Suppressor macrophage (primary cell): ENCODE measurements around the gene OTOGL.
"Not testable (repeated sequence)": the region's sequence is repeated elsewhere in the genome, so short reads cannot be mapped to it uniquely, and the experiment has no call there.

ENCODE experiments used
- DNase-seq, 4 experiments: peaks; one replicate each; pipeline ENCODE4 v3.0.0-alpha.2; 2020 to 2022
- total RNA-seq, 17 experiments: gene quantifications; one replicate each; lab custom pipeline; 2026; ENCODE audit warnings: mixed read lengths in 6 of 17, inconsistent platforms in 3 of 17; lab: John Stamatoyannopoulos, UW

OTOGL gene
- 0 to 7.2 (median 0) reads per million in 17 experiments for total RNA-seq

DNA sequence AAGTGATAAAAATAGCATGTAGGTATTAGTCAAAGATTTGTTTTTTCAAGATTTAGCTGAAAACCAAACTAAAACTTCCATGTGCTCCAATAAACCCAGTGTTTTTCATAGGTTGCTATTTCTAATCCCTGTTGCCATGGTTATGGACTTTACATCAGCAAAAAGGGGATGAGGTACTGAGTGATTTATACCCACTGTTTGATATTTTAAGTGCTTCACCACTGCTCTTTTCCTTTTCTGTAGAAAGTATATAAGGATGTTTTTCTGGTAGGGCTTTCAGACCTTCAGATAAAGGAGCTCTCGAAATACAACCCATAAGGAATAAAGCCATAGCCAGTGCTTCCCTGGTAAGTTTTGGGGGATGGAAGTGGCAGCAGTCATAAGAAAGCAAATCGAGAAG, at the start of gene OTOGL:
TSS of gene OTOGL (plus strand) at position 279 of the 400 bp plus-strand sequence. CDS start 109,895 bp downstream, outside the sequence.
- no peak for DNase-seq

DNA sequence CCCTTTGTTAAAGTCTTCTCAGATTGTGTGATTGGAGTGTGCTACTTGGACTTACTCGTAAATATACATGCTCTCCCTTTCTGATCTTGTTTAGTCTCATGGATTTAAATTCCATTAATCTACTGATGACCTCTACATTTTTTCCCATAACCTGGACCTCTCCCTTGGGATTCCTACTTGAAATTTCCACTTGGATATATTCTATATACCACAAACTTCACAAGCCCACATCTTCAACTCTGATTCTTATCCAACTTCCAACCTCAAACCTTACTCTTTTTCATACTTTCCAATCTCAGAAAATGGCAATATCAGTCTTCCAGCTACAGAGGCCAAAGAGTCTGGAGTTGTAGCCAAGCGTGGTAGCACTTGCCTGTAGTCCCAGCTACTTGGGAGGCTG, 49.1 kb upstream of the OTOGL start:
- no peak for DNase-seq

DNA sequence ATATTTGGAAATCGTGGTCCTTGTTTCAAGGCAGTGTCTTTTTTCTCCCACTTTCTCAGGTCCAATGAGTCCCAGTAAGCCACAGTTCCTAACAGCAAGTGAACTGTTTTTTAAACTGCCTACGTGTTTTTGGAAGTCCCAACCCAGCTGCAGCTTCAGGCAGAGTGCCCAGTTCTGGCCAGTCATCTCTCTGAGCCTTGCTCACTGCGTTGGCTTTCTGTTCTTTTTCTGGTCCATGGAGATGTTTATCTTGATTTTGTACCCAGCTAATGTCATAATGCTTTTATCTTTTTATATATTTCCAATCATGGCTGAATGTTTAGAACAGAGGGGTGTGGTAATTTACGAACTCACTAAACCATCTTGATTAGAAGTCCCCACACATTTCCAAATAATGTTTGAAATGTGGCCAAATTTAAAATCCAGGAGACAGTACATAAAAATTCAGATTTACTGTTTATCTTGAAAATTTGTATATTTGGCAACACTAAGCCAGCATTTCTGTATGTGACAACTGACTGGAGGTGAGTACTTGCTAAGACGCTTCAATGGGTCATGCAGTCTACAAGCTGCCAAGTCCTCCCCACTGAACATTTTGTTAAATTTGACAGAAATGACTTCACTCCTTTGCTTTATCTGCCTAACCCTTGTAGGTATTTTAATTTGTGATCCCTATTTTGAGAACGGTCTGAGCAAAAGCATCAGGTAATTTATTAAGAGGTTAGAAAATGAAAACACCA, 46.1 kb upstream of the OTOGL start:
- DNase-seq = no peak

- DNase-seq = no peak
Observed at GRCh38 chr12:80056232-80056631, 43.1 kb upstream of the OTOGL start.

GRCh38 chr12:80056845-80057244, 42.5 kb upstream of the OTOGL start:
- no peak for DNase-seq

DNA sequence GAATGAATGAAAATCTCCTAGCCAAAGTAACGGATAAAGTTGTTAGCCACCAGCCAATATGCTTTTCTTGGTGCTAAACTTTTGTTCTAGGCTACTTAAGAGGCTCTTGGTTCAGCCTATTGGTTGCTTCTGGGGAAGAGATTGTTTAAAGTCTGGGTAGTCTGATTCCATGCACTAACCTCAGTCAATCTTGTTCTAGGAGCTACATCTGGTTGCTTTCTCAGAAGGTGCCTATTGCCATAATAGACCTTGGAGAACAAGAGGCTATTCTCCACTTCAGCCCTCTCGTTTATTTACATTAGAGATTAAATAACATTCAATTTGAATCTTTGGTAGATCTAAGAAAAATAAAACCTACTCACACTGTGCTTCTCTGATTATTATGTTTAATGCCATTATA, 40.8 kb upstream of the OTOGL start:
- DNase-seq = no peak

- DNase-seq = no peak
Observed at GRCh38 chr12:80059102-80059501, 40.2 kb upstream of the OTOGL start.

DNA sequence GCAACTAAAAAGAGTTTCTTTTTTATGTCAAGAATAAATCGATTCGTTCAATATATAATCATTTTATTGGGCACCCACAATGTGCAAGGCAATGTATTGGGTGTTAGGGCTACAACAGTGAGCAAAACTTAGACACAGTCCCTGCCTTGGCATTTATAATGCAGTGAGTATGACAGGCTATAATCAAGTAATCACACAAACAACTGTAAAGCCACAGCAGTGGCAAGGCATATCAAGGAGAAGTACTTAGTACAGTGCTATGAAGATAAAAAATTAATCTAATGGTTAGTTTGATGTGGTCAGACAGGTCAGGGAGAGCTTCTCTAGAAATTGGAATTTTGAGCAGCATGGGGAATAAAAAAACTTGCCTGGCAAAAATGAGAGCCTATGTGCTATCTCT, 39.5 kb upstream of the OTOGL start:
- no peak for DNase-seq

- DNase-seq = no peak
Observed at GRCh38 chr12:80064269-80064668, 35.1 kb upstream of the OTOGL start.

DNA sequence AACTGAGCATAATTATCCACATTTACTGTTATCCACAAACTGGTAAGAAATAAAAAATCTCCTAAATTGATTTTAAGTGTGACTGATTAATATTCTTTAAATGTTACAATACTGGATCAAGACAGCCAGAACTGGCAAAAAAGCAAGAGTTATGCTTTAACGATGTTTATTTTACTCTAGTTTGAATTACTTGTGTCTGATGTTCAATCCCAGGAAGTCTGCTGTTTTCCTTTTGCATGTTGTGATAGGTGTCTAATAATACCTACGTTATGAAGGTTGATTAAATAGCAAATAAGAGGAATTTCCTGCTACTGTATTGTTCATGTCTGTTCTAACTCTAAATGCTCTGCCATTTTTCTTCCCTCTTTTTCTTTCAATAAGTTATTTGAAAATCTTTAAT, 34.4 kb upstream of the OTOGL start:
- no peak for DNase-seq

DNA sequence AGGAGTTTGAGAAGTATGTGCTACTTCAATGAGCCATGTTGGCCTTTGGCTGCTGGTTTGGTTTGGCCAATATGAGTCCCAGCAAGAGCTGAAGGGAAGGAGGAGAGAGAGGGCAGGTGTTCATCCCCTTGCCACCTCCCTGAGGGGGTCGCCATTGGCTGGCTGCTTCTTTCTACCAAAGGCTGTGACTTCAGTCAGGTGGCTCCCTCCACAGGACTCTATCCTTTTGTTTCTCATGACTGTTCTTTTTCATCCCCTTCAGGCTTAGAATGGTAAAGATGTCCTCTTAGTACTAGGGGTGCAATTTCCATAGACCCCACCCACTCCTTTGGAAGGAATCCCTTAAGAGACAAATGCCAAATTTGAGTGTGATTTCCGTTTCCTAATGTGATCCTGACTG, 31.2 kb upstream of the OTOGL start:
- no peak for DNase-seq

- DNase-seq = not testable (repeated sequence)
Observed at GRCh38 chr12:80083892-80084614, 15.3 kb upstream of the OTOGL start.

DNA sequence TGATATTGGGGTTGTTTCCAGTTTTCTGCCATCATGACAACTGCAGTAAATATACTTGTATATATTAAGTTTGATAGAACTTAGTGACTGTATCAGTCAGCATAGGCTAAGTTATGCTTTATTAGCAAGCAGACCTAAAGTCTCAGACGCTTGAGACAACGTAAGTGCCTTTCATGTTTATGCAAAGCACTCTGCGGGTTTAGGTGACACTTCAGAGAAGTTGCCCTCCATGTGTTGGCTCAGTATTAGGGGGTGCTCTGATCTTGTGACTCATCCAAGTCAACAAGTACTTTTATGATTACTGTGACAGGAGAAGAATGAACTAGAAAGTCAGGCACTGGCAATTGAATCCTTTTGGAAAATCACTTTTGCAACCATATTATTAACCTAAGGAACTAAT, 13.3 kb upstream of the OTOGL start:
- no peak for DNase-seq

GRCh38 chr12:80087486-80088213, 11.7 kb upstream of the OTOGL start:
- no peak for DNase-seq

DNA sequence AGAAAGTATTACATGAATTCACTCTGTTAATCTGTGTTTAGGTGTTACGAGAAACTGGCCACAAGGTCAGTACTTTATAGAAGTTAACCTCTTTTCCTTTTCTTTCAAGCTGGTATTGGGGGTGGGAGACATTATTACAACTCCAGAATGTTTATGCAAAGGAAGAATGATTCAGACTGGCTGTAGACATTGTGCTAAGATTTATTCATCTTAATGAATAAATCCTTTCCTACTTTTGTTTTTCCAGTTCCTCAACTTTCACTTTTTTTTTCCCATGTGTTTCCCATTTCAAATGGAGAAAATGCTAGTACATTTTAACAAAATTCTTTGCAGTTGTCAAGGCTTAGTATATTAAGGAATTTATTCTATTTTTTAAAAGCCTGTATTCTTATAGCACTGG, 1.3 kb downstream of the OTOGL start:
- DNase-seq = no peak

DNA sequence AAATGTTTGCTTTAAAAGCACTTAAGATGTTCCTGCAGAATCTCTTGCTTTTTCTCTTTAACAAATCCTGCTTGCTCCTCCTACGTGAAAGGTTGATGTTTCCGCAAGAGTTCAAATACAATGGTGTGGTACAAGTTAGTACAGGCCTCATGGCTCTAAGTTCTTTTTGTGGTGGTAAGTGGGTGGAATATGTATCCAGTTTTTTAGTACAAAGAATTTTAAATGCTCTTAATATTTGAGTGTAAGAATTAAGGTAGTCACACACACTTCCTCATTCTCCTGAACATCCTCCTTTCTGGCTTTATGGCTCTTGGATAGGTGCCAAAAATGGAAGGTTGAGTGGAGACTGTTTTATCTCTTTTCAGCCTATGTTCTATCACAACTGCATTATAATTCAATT, 1.8 kb downstream of the OTOGL start:
- peak; percentile 9 to 65 (median 29) for DNase-seq

DNA sequence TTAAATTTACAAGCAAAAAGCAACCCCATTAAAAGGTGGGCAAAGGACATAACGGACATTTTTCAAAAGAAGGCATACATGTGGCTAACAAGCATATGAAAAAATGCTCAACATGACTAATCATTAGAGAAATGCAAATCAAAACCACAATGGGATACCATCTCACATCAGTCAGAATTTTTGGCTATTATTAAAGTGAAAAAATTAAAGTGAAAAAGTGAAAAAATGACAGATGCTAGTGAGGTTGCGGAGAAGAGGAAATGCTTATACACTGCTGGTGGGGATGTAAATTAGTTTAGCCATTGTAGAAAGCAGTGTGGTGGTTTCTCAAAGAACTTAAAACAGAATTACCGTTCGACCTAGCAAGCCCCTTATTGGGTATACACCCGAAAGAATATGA, 7.9 kb downstream of the OTOGL start:
- DNase-seq = no peak

DNA sequence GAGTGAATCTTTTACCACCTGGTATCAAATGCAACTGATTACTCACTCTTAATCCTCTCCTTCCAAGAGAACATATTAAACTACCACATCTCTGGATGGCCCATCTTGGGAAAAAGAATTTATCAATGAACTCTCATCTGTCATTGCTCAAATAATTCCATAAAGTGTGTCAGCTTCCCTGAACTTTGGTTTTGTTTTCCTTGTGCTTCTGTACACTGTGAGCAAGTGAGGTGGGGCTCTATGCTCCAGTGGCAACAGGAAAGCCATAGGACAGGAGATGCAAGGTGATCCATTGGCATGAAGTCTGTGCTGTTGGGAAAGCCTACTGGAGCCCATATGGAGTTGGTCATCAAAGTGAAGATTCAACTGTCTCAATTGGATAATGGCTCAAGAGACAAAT, 17.4 kb downstream of the OTOGL start:
- DNase-seq = no peak

- no peak for DNase-seq
Observed at GRCh38 chr12:80118565-80119324, 19.4 kb downstream of the OTOGL start.

GRCh38 chr12:80120994-80121393, 21.7 kb downstream of the OTOGL start:
- no peak for DNase-seq

- DNase-seq = no peak
Observed at GRCh38 chr12:80121661-80122060, 22.3 kb downstream of the OTOGL start.

DNA sequence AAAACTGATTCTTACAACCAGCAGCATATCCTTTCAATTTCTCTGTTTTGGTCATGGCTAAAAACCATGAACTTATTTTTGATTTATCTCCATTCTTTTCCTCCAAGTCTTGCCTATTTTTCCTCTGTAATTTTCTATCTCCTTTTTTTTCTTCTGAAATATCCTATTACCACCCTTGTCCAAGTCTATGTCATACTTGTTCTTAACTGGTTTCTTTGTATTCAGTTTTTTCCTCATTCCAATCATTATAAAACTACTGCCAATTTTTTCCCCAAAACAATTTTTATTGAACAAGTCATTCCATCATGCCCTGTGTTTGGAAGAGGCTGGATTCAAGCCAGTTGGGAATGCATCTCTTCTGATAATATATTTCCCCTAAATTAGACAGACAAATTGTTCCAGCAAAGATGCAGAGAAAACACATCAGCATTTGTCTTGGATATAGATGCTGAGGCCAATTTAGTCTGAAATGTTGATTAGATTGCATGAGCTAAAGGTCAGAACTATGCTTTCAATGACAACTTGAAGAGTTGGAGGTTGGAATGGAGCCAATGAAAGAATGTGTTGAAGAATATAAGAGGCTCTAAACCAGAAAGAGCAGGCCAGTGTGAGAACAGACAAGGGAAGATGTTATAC, 30.7 kb downstream of the OTOGL start:
- DNase-seq = no peak
